ENCODE results near the gene MIGA1.
A peak's percentile ranks its signal among the peaks of the same experiment; 100 is the strongest.
"Not testable (repeated sequence)": the region's sequence is repeated elsewhere in the genome, so short reads cannot be mapped to it uniquely, and the experiment has no call there.

MIGA1 gene

GRCh38 chr1:77857552-77857951, 78.1 kb downstream of the MIGA1 start:
- no peak for DNase-seq

GRCh38 chr1:77858725-77859124, 79.3 kb downstream of the MIGA1 start:
- no peak for DNase-seq

DNA sequence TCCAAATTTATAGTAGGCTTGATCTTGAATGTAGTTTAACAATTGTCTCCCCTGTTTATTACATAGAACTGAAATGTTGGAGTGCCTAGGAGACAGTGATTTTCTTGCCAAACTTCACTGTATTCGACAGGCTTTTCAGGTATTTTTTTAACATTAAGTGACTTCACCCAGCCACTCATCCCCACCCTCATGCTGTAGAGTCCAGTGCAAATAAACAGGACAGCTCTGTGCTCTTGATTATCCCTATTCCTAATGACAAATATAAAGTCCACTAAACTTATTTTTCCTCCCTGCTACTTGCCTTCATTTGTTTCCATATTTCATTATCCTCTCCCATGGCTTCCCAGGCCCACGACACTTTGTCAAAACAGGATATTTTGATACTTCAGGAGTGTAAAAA, 79.8 kb downstream of the MIGA1 start:
- no peak for DNase-seq

DNA sequence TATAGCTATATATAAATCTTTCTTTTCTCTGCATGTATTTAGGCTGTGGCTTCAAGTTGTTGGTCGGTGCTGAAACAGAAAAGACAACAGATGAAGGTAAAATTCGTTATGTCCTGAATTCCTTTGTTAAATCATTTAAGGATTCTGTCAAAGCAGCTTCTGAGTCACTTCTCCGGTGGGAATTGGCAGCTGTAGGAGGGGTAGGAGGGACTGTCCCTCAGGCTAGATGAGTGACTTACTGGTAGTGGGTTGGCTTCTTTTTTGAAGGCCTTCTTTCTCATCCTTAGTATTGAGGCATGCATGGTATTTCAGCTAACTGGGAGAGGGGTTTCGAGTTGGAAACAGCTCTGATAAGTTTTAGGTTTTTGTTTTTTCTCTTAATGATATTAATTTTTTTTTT, 86.8 kb downstream of the MIGA1 start:
- no peak for DNase-seq

DNA sequence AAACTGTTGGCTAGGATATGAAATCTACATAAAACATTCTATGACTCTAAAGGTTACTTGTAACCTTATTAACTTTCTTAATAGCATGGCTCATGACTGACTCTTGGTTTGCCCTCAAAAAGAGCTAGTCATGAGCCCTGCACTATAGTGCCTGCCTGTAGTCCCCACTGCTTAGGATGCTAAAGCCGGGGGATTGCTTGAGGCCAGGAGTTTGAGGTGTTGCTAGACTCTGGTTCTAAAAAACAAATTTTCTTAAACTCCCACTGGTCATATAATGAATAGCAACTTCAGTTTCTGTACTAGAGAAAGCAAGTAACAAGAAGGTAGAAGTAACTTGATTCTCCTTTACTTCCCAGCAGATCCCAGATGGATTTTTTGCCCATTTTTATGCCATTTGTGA, 93.2 kb downstream of the MIGA1 start:
- no peak for DNase-seq

DNA sequence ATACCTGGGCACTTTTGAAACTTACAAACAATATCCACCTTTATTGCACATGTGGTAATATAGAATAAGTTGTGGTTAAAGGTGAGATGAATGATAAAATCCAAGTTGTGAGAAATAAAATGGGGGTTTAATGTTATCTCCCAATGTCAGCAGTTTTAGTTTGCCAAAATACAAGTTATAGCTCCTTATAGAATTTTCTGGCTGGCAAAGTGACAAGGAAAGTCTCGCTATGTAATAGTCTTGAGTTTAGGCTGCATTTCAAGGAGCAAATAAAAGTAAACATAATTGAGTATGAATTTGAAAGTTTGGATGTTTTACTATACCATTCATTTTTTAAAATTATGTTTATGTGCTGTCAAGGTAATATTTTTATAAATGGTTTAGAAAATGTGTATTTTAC, 94.0 kb downstream of the MIGA1 start:
- no peak for DNase-seq

DNA sequence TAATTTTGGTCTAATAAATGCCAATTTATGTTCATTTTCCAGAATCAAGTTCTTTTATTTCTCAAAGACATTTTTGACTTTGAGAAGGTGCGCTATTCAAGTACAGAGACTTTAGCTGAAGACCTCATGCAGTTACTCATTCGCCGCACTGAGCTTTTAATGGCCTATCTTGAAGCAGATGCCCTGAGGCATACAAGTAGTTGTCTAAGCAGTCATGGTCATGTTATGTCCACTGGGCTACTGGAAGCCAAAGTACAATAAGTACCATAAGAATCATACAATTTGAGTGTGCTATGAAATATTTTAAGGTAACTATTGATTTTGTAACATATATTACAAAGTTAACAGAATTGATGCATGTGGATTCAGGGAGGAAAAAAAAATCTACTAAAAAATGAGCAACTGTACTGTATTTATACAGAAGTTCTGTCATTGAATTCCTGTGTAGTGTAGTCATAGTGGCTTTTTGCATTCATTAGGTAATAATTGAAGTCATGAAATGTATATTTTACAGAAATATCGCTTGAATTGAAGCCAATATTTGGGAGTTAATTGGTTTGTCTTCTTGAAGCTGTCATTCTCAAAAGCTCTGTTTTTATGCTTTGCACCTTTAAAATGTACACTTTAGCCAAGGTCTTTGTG, 95.5 kb downstream of the MIGA1 start:
- no peak for DNase-seq

DNA sequence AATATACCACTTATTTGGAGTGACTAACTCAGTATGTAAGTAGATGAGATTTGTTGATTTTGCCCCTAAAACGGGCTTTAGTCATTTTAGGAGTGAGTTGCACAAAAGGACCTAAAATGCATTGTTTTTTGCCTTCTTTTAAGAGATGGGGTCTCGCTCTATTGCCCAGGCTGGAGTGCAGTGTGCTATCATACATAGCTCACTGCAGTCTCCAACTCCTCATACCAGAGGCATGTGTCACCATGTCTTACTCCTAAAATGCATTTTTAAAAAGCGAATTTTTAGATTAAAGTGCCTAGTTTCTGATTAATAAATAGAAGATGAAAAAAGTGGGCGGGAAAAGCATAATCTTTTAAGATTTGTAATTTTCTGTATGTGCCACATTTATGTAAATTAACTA, 97.4 kb downstream of the MIGA1 start:
- no peak for DNase-seq

DNA sequence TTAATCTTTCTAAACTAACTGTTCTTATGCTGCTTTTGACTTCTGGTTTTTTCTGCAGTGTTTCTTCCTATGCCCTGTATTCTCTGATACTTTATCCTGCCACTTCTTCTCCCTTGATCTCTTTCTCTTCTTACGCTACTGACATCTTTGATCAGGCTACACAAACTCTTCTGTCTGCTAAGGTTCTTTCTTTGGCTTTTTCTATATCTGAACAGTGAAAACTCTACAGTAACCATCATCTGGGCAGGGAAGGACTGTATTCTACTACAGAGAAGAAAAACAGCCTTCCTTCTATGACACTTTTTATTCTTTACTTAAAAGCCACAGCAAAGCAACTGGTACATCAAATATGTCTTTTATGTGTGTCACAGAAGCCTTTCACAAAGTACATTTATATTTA, 101.6 kb downstream of the MIGA1 start:
- DNase-seq: no peak

DNA sequence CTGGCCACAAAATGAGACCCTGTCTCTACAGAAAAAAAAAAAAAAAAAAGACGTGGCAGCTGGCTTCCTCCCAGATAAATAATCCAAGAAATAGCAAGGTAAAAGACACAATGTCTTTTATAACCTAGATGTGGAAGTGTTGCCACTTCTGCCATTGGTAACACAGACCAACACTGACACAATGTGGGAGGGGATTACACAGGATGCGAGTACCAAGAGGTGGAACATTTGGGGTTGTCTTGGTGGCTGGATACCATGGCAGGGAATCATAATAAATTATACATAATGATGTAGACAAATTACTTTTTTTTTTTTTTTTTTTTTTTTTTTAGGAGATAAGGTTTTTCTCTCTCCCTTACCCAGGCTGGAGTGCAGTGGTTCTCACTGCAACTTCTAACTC, 103.0 kb downstream of the MIGA1 start:
- no peak for DNase-seq

- DNase-seq: peak; percentile 31 to 32
Observed at GRCh38 chr1:77888081-77888780, 108.8 kb downstream of the MIGA1 start, which contains the start of gene NEXN. NEXN (plus strand) TSS chr1:77888624; CDS start chr1:77916107, 27,483 bp downstream.

DNA sequence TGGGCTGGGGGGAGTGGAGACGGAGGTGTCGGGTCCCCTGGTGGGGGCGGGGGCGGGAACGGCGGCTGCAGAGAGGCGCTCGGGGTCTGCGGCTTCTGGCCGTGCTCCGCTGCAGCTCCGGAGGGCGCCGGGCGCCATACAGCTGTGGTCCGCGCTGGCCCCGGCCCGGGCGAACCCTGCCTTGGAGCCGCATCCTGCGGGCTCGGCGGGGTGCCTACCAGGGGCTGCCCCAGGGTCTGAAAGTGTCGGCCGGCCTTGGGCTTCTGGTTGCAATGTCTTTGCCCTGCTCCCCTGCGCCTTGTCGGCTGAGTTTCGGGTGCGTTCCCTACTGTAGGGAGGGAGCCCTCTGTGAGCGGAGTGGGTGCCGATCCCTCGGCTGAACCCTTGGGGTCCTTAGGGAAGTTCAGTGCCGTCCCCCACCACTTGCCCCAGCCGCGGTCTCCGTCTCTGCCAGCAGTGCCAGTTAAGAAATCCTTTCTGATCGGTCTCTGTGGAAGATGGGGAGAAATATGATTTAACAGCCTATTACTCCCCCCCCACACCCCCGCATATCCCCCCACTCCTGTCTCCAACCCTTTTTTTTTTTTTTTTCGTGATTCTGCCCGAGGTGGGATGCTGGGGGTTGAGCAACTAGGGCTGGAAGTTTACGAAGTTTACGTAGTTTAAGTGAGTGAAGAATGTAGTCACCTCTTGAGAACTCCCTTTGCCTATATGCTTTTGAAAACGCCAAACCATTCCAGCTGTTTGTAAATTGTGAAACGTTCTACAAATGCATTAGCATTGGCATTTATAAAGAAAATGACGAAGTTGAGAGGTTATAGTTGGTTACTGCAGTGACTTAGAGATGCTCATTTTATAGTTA, 109.6 kb downstream of the MIGA1 start:
- DNase-seq: peak; percentile 48

DNA sequence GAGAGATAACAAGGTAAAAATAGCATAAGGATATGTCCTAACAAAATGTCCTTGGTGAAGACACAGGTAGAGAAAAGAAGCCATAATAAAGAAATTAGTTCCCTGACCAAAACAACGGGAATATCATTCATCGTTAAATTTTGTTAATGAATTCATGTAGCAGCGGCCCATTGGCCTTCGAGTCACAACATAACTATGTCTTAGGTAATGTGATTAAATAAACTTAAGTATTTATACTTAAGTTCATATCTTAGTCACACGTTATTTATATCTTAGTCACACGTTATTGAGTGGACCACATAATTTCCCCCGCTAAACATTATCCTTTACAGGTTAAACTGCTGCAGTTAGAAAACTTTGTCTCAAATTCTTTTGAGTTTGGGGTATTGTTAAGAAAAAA, 110.2 kb downstream of the MIGA1 start:
- DNase-seq: no peak

GRCh38 chr1:77891200-77891599, 111.8 kb downstream of the MIGA1 start:
- no peak for DNase-seq

GRCh38 chr1:77899647-77900320, 120.3 kb downstream of the MIGA1 start:
- no peak for DNase-seq

DNA sequence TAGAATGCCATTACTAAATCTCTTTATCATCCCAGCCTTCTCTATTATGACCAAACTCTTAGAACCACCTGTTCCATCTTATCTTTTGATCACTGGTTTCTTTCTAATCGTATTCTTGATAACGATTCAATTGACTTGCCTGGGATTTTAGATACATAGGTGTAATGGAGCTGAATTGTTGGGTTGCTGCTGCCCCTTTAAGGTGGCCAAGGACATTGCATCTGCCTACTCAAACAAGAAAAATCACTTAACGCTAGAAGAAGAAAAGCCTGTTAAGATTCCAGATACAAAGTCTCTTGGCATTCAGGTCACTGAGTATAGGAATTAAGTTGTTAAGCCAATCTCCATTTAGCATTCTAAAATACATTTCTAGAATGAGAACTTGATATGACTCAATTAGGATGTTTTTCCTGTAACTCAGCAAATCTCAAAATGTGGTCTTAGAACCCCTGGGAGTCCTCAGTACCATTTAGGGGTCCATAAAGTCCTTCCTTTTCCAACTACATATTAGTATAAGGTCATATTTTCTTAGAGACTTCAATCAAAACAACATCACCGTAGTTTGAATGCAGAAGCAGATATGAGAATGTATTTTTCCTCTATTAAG, 121.3 kb downstream of the MIGA1 start:
- DNase-seq: peak; percentile 54 to 72

DNA sequence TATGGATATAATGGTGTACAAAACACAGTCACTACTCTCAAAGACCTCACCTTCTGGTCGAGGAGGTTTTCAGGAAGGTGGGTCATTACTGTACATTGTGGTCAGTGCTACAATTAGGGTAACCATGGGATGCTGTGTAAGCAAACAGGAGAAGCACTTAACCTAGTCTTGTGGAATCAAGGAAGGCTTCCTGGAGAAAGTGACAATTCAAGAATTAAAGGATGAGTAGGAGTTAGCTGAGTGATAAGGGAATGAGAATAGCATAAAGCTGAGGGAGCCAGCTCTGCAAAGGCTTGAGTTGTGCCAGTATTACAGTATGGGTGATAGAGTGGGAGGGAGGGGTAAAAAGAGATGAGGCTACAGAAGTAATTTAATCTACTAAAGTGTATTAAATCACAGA, 126.2 kb downstream of the MIGA1 start:
- DNase-seq: no peak

- DNase-seq: peak in 1 of 2 experiments; percentile 33
Observed at GRCh38 chr1:77906019-77906545, 126.6 kb downstream of the MIGA1 start.

DNA sequence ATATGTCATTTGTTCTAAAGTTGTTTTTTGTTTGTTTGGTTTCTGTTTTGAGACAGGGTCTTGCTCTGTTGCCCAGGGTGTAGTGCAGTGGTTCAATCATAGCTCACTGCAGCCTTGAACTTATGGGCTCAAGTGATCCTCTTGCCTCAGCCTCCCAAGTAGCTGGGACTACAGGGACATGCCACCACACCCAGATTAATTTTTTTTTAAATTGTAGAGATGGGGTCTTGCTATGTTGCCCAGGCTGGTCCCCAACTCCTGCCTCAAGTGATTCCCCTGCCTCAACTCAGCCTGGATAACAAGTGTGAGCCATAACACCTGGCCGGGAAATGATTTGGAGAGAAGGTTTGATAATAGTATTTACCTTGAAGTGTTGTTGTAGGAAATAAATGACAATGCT, 127.2 kb downstream of the MIGA1 start:
- DNase-seq: no peak

DNA sequence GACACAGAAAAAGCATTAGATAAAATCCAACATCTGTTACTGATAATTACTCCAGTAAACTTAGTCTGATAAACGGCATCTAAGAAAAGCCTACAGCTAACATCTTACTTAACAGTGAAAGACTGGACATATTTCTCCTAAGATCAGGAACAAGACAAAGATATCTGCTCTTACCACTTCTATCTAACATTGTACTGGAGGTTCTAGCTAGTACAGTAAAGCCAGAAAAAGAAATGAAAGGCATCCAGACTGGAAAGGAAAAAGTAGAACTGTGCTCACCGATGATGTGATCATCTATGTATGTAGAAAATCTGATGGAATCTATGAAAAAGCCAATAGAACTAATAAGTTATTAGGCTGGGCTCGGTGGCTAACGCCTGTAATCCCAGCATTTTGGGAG, 130.7 kb downstream of the MIGA1 start:
- no peak for DNase-seq

GRCh38 chr1:77918918-77919317, 139.5 kb downstream of the MIGA1 start:
- not testable (repeated sequence) for DNase-seq

DNA sequence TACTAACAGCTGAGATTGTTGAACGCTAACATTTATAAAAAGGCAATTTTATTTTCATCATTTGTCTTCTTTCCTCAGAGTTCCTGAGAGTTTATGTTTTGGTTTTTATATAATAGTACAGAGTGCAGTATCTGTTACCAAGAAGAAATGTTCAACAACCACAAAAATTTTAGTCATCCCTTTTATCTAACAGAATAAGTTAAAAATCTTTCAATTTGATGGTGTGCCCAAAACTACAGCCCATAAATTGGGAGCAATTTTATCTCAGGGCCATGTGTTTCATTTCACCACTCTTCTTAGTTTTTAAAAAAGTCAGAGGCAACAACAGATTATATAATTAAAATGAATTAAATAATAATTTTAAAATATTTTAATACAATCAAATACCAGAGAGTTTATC, 146.1 kb downstream of the MIGA1 start:
- DNase-seq: no peak

- DNase-seq: no peak
Observed at GRCh38 chr1:77925956-77926355, 146.5 kb downstream of the MIGA1 start.

All from Kasumi-1 (cell line).